BE2C (cell line): Measurements from ENCODE around the gene CAPN15.

Experiments used
- DNase-seq: peaks from one replicate; pipeline ENCODE4 v3.0.0-alpha.2; 2020
- H3K27me3 ChIP-seq: fragments of 250-450 bp; sonication (Bioruptor Pico); 2 replicates; pipeline ENCODE4 v1.5.1; 2020; ENCODE audit warnings: mild to moderate bottlenecking
- H3K36me3 ChIP-seq: fragments of 250-450 bp; sonication (Bioruptor Pico); 2 replicates; pipeline ENCODE4 v1.5.1; 2020; ENCODE audit warnings: mild to moderate bottlenecking
- H3K4me1 ChIP-seq: fragments of 250-450 bp; sonication (Bioruptor Pico); 2 replicates; pipeline ENCODE4 v1.5.1; 2020
- H3K4me3 ChIP-seq: 2 replicates; pipeline ENCODE4 v1.5.1; 2011; ENCODE audit warnings: low read depth, low read length
- H3K9me3 ChIP-seq: fragments of 250-450 bp; sonication (Bioruptor Pico); 2 replicates; pipeline ENCODE4 v1.5.1; 2020
- CTCF ChIP-seq: IDR thresholded peaks from 2 replicates; pipeline ENCODE4 v1.5.1; 2012; ENCODE audit warnings: mild to moderate bottlenecking, low read depth, low read length

The CAPN15 gene

GRCh38 chr16:529012-529575 is 1.6 kb downstream of the CAPN15 start:
- no peaks in the 10 kb centered on the region for H3K27me3 ChIP-seq
- H3K9me3 ChIP-seq: no peaks in the 10 kb centered on the region
- no peaks in the 10 kb centered on the region; the same call in 1 of the 2 replicates for H3K4me1 ChIP-seq
- DNase-seq: no peak
- H3K4me3 ChIP-seq: peak overlapping the region; percentile 88
- H3K36me3 ChIP-seq: peaks cover 21% of the 10 kb centered on the region
- no peak for TF ChIP-seq CTCF

DNA sequence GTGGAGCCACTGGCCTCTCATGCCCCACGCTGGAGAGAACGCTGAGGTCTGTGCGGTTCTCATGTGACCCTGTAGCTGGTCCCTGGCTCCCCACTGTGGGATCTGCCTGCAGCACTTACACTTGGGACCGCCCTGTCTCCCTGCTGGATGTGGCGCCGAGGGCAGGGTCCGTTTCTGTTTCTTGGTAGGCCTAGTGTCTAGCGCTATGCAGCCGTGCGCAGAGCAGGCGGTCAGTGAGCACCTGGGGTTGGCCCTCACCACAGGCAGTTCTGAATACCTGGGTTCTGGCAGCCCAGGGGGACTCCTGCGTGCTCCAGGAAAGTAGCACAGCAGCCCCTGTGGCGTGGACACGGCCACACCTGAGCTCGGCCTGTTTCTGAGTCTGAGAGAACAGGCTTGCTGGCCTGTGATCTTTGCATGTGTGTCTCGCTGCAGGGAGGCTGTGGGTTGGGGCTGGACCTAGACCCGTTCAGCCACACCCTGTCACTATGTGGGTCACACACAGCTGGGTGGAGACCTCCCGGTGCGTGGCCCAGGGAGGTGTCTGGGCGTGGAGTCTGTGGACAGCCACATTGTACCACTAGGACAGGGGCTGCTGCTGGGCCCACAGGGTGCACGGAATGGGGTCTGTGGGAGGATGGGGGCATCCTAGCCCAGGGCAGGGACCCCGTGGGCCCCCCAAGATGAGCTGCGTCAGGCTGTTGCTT is 2.8 kb downstream of the CAPN15 start:
- no peaks in the 10 kb centered on the region for H3K9me3 ChIP-seq
- no peak for DNase-seq
- no peaks in the 10 kb centered on the region; the same call in 1 of the 2 replicates for H3K4me1 ChIP-seq
- H3K27me3 ChIP-seq: no peaks in the 10 kb centered on the region
- no peak overlapping the region for H3K4me3 ChIP-seq
- TF ChIP-seq CTCF: no peak
- peaks cover 27% of the 10 kb centered on the region for H3K36me3 ChIP-seq

DNA sequence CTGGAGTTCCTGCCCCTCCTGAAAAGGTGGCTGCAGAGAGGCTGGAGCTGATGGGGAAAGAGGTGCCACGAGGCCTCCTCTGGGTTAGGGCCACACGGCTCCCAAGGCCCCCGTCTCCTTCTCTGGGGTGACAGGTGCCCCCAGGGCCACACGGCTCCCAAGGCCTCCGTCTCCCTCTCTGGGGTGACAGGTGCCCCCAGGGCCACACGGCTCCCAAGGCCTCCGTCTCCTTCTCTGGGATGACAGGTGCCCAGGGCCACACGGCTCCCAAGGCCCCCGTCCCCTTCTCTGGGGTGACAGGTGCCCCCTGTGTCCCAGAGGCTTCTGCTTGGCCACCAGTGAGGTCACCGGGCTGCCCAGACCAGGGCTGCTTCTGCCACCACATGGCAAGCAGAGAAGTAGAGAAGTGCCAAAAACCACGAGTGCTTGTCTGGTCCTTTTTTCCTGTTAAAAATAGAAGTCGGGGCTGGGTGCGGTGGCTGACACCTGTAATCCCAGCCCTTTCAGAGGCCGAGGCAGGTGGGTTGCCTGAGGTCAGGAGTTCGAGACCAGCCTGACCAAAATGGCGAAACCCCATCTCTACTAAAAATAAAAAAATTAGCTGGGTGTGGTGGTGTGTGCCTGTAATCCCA is 4.1 kb downstream of the CAPN15 start:
- H3K4me3 ChIP-seq: no peak overlapping the region
- no peak for DNase-seq
- H3K9me3 ChIP-seq: no peaks in the 10 kb centered on the region
- no peaks in the 10 kb centered on the region for H3K27me3 ChIP-seq
- TF ChIP-seq CTCF: no peak
- peaks cover 36% of the 10 kb centered on the region for H3K36me3 ChIP-seq
- H3K4me1 ChIP-seq: no peaks in the 10 kb centered on the region

DNA sequence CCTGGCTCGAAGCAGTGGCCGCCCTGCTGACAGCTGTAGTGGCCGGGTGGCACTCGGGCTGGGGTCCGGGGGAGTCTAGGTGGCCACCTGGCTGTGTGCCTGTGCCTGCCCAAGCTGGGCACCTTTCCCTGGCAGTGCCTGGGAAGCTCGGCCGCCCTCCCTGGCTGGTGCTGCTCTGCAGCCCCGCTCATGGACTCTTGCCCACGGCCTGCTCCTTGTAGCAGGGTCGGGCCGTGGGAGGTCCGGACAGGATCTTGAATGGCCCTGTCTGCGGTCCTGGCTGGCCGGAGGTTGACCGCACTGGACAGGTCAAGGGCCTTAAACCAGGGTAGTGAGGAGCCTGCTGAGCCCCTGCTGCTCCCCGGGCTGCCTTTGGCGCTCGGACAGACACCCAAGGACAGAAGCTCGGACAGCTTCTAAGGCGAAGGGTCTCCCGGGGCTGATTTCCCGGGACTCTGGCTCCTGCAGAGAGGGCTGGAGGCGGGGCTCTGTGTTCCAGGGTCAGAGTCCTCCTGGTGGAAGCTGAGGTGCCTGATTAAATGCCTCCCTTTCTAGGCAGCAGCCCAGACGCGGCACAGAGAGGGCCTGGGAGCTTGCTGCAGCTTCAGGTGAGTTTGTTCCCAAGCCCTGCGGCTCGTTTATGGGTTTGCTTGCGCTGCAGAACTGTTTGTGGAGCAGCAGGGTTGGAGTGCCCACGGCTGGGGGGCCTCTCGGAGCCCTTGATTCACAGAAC is 6.0 kb downstream of the CAPN15 start:
- no peak overlapping the region for H3K4me3 ChIP-seq
- no peaks in the 10 kb centered on the region for H3K27me3 ChIP-seq
- no peak for TF ChIP-seq CTCF
- no peaks in the 10 kb centered on the region for H3K4me1 ChIP-seq
- peaks cover 53% of the 10 kb centered on the region for H3K36me3 ChIP-seq
- no peak for DNase-seq
- no peaks in the 10 kb centered on the region for H3K9me3 ChIP-seq

DNA sequence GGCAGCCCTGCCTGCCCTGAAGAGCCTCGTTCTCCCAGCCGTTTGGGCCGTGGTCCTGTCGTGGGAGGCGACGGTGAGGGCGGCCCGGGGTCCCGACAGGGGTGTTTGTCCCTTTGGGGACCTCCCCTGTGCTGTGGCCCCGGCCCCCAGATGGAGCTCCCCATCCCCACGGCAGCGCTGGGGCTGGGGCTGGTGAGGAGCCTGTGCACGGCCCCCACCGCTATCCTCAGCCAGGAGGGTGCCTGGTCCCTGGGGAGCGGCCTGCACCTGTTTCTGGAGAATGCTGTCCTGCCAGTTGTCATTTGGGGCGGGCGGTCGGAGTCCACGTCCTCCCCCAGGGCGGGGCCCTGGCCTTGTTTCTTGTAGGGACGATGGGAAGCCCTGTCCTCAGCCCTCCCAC is 6.6 kb downstream of the CAPN15 start:
- no peak for DNase-seq
- Histone ChIP-seq H3K36me3 (peaks cover 55% of the 10 kb centered on the region), H3K9me3 (no peaks in the 10 kb centered on the region), H3K27me3 (no peaks in the 10 kb centered on the region), H3K4me1 (no peaks in the 10 kb centered on the region), H3K4me3 (no peak overlapping the region)
- TF ChIP-seq CTCF: no peak
